HG02678 (cell line): ENCODE data around the gene SHISA7.

Experiments used
- ATAC-seq: cut with Tn5 transposase; IDR thresholded peaks from one replicate; pipeline ENCODE4 v1.9.1; 2021; ENCODE audit warnings: mild to moderate bottlenecking, moderate library complexity; ENCODE audit not compliant: unreplicated experiment

Gene SHISA7

GRCh38 chr19:55464039-55464661 is 21.1 kb upstream of the SHISA7 start:
- ATAC-seq = no peak

- no peak for ATAC-seq
These were observed 20.5 kb upstream of the SHISA7 start for GRCh38 chr19:55463583-55464031.

- no peak for ATAC-seq
These were observed 19.6 kb upstream of the SHISA7 start for GRCh38 chr19:55462722-55463121.

GRCh38 chr19:55461974-55462626 is 19.0 kb upstream of the SHISA7 start:
- no peak for ATAC-seq

GRCh38 chr19:55461259-55461973 is 18.3 kb upstream of the SHISA7 start, which contains the start of gene ISOC2:
TSS of gene ISOC2 (minus strand) at chr19:55461642. CDS start at chr19:55456486, 5,156 bp downstream.
- ATAC-seq = peak; percentile 94

GRCh38 chr19:55460670-55461258 is 17.7 kb upstream of the SHISA7 start:
- ATAC-seq = no peak

GRCh38 chr19:55459950-55460657 is 17.0 kb upstream of the SHISA7 start:
- no peak for ATAC-seq

- ATAC-seq = no peak
These were observed 16.4 kb upstream of the SHISA7 start for GRCh38 chr19:55459551-55459949.

GRCh38 chr19:55457683-55458457 is 14.8 kb upstream of the SHISA7 start:
- ATAC-seq = no peak

GRCh38 chr19:55456347-55456746 is 13.2 kb upstream of the SHISA7 start:
- no peak for ATAC-seq

GRCh38 chr19:55455576-55456235 is 12.6 kb upstream of the SHISA7 start:
- ATAC-seq = no peak

- ATAC-seq = no peak
These were observed 11.7 kb upstream of the SHISA7 start for GRCh38 chr19:55454787-55455243.

- ATAC-seq = no peak
These were observed 10.6 kb upstream of the SHISA7 start for GRCh38 chr19:55453511-55454260.

GRCh38 chr19:55452749-55453346 is 9.7 kb upstream of the SHISA7 start:
- no peak for ATAC-seq

GRCh38 chr19:55451965-55452748 is 9.1 kb upstream of the SHISA7 start:
- no peak for ATAC-seq

- ATAC-seq = no peak
These were observed 8.3 kb upstream of the SHISA7 start for GRCh38 chr19:55451163-55451964.

GRCh38 chr19:55449469-55449868 is 6.4 kb upstream of the SHISA7 start:
- no peak for ATAC-seq
